Calu3 (cell line): ENCODE data around the gene CIRBP. TPM values are rescaled to one million over a fixed set of nuclear protein-coding genes. Genes with fewer than 3 reads are reported as not detected.

Experiments
- BruUV-seq: library from RNA; stranded (reverse); fragments of 400-500 nt; replicated peaks from 2 replicates; lab custom pipeline; 2021; lab: Mats Ljungman, UMichigan
- CTCF ChIA-PET: fragments of 300-600 bp; sonication (Branson Sonifier 250); formaldehyde crosslinking; loops from one replicate; lab custom pipeline; 2022; ENCODE audit warnings: antibody characterized with exemption; lab: Charles Lee
- DNase-seq: peaks from one replicate; pipeline ENCODE4 v3.0.0; 2022
- H3K27ac Mint-ChIP-seq: one replicate; pipeline ENCODE4 v1.8.0; 2022; ENCODE audit warnings: mixed read lengths; ENCODE audit not compliant: unreplicated experiment
- H3K27me3 Mint-ChIP-seq: one replicate; pipeline ENCODE4 v1.8.0; 2022; ENCODE audit warnings: mixed read lengths; ENCODE audit not compliant: unreplicated experiment
- H3K36me3 Mint-ChIP-seq: one replicate; pipeline ENCODE4 v1.8.0; 2022; ENCODE audit warnings: mild to moderate bottlenecking, moderate library complexity, mixed read lengths; ENCODE audit not compliant: insufficient read depth, unreplicated experiment
- H3K4me1 Mint-ChIP-seq: one replicate; pipeline ENCODE4 v1.8.0; 2022; ENCODE audit warnings: mild to moderate bottlenecking, low read depth, mixed read lengths; ENCODE audit not compliant: unreplicated experiment
- H3K4me3 Mint-ChIP-seq: one replicate; pipeline ENCODE4 v1.8.0; 2022; ENCODE audit warnings: mild to moderate bottlenecking, low read depth, moderate library complexity, mixed read lengths; ENCODE audit not compliant: unreplicated experiment
- H3K9me3 Mint-ChIP-seq: one replicate; pipeline ENCODE4 v1.8.0; 2022; ENCODE audit warnings: low read depth, mixed read lengths; ENCODE audit not compliant: unreplicated experiment
- CTCF ChIP-seq: fragments of 200-600 bp; IDR thresholded peaks from one replicate; pipeline ENCODE4 v1.8.0; 2022; ENCODE audit warnings: antibody characterized with exemption; ENCODE audit not compliant: unreplicated experiment
- intact Hi-C: fragments of 100-400 bp; cut with micrococcal nuclease; formaldehyde crosslinking; loops from one replicate; pipeline ENCODE4 v1.10.0; 2022; ENCODE audit not compliant: unreplicated experiment
- total RNA-seq: library from RNA; stranded (reverse); gene quantifications from 2 replicates; pipeline ENCODE4 v1.2.3, GENCODE V29; 2022

The CIRBP gene
- total RNA-seq, 1 experiment from 2014 or later: 102 TPM

- Mint-ChIP-seq H3K27ac (no peak overlapping the region), H3K4me1 (no peaks in the 10 kb centered on the region), H3K36me3 (peaks cover 63% of the 10 kb centered on the region)
Observed at GRCh38 chr19:1249990-1250436, 19.1 kb upstream of the CIRBP start.

GRCh38 chr19:1250437-1251260 is 18.5 kb upstream of the CIRBP start:
- Mint-ChIP-seq H3K9me3 (no peaks in the 10 kb centered on the region), H3K4me1 (no peaks in the 10 kb centered on the region), H3K27ac (peak overlapping the region; percentile 93), H3K27me3 (no peaks in the 10 kb centered on the region), H3K4me3 (peak overlapping the region; percentile 88), H3K36me3 (peaks cover 69% of the 10 kb centered on the region)
- no TSS peak for BruUV-seq
- no peak for DNase-seq
- CTCF ChIA-PET: no interaction called here
- TF ChIP-seq CTCF: no peak
- intact Hi-C loops: no loop called here

More at GRCh38 chr19:1249990-1250436, 19.1 kb upstream of the CIRBP start:
- H3K4me3 Mint-ChIP-seq: peak overlapping the region; percentile 70
- no peaks in the 10 kb centered on the region for H3K9me3 Mint-ChIP-seq
- TF ChIP-seq CTCF: no peak
- CTCF ChIA-PET: no interaction called here
- no peak for DNase-seq
- intact Hi-C loops: no loop called here
- BruUV-seq: TSS peak; percentile 15
- no peaks in the 10 kb centered on the region for H3K27me3 Mint-ChIP-seq

- TF ChIP-seq CTCF: no peak
- no peaks in the 10 kb centered on the region for H3K4me1 Mint-ChIP-seq
- no peak for DNase-seq
- intact Hi-C loops: no loop called here
- no peaks in the 10 kb centered on the region for H3K27me3 Mint-ChIP-seq
- TSS peak; percentile 43 for BruUV-seq
- H3K36me3 Mint-ChIP-seq: peaks cover 78% of the 10 kb centered on the region
- no peaks in the 10 kb centered on the region for H3K9me3 Mint-ChIP-seq
- peak overlapping the region; percentile 93 for H3K27ac Mint-ChIP-seq
- CTCF ChIA-PET: no interaction called here
- H3K4me3 Mint-ChIP-seq: peak overlapping the region; percentile 88
Observed at GRCh38 chr19:1251330-1252220, 17.6 kb upstream of the CIRBP start.

GRCh38 chr19:1252221-1252820 is 16.8 kb upstream of the CIRBP start:
- intact Hi-C loops: no loop called here
- H3K27ac Mint-ChIP-seq: peak overlapping the region; percentile 93
- peak overlapping the region; percentile 88 for H3K4me3 Mint-ChIP-seq
- BruUV-seq: no TSS peak
- H3K27me3 Mint-ChIP-seq: no peaks in the 10 kb centered on the region
- DNase-seq: peak; percentile 78
- CTCF ChIA-PET: interaction anchor here (0.7 to 1.7 kb wide), 3 partner anchors 8 to 495 kb away, joined by 3 to 9 read pairs (median 9); no protein-coding TSS in a partner anchor
- H3K9me3 Mint-ChIP-seq: no peaks in the 10 kb centered on the region
- TF ChIP-seq CTCF: no peak
- peaks cover under 1% of the 10 kb centered on the region for H3K4me1 Mint-ChIP-seq
- peaks cover 84% of the 10 kb centered on the region for H3K36me3 Mint-ChIP-seq
